ENCODE data around the gene CALCOCO2.

CALCOCO2 gene

GRCh38 chr17:48873696-48874443, 43.0 kb downstream of the CALCOCO2 start:
- DNase-seq: no peak

GRCh38 chr17:48878920-48879898, 48.4 kb downstream of the CALCOCO2 start:
- peak; percentile 79 for DNase-seq

- no peak for DNase-seq
Measured at GRCh38 chr17:48882272-48882671, 51.4 kb downstream of the CALCOCO2 start.

- no peak for DNase-seq
Measured at GRCh38 chr17:48883171-48883570, 52.3 kb downstream of the CALCOCO2 start.

- no peak for DNase-seq
Measured at GRCh38 chr17:48890086-48890485, 59.3 kb downstream of the CALCOCO2 start.

GRCh38 chr17:48892940-48893645, 62.3 kb downstream of the CALCOCO2 start:
- no peak for DNase-seq

DNA sequence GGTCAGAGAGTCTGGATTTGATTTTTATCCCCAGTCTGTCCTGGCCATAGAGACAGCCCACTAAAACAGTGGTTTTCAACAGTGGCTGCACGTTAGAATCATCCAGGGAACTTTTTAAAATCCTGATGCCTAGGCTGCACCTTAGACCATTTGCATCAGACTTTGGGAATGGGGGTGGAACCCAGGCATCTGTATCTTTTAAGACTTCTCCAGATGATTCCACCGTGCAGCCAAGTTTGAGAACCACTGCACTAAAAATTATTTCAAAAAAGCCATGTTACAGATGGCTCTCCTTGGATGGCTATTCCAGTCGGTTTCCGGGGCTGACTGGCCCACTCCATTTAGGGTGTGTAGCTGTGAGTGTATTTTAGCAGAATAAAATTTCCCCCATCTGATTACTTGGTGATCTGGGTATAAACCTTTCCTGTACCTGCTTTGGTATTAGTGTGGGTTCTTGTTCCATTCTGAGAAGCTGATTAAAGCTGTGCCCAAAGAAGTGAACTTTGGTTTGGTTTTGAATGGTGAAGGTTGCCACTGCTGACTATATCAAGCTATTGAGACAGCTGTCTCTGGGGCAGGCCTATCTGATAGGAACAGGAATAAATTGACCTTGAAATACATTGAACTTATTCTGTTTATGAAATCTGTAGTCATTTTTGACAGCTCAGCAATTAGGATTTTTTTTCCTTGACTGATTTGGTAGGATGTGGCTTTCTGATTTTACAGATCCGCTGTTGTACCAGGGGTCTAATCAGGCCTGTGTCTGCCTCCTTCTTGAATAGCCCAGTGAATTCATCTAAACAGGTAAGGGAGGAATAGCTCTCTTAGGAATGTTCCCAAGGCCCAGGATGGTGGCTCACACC, 63.0 kb downstream of the CALCOCO2 start:
- DNase-seq: no peak

DNA sequence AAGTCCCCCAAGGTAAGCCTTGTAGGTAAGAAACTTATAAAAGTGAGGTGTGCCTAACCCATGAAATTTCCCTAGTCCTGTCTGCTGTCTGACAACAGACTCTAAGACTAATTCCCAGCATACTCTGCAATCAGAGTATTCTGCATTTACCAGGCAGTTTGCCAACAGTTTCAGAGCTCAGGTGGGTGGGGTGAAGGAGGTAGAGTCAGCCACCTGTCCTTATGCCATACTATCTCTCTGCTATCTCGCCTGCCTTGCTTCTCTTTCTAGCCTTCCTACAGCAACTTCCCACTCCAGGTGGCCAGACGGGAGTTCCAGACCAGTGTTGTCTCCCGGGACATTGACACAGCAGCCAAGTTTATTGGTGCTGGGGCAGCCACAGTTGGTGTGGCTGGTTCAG, 64.1 kb downstream of the CALCOCO2 start:
- DNase-seq: no peak

- DNase-seq: no peak
Measured at GRCh38 chr17:48901241-48901640, 70.4 kb downstream of the CALCOCO2 start.

- DNase-seq: no peak
Measured at GRCh38 chr17:48903401-48903800, 72.6 kb downstream of the CALCOCO2 start.

DNA sequence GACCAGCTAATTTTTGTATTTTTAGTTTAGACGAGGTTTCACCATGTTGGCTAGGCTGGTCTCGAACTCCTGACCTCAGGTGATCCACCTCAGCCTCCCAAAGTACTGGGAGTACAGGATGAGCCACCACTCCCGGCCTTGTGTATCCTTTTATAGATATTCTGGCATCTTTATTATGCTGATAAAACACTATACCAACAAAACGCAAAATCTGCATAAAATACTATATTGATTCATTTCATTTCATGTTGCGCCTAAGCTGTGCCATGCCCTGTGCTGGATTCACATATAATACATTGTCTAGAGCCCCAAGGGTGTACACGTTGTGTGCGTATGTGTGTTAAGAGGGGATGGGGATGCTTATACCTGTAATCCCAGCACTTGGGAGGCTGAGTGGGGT, 73.6 kb downstream of the CALCOCO2 start:
- DNase-seq: no peak

DNA sequence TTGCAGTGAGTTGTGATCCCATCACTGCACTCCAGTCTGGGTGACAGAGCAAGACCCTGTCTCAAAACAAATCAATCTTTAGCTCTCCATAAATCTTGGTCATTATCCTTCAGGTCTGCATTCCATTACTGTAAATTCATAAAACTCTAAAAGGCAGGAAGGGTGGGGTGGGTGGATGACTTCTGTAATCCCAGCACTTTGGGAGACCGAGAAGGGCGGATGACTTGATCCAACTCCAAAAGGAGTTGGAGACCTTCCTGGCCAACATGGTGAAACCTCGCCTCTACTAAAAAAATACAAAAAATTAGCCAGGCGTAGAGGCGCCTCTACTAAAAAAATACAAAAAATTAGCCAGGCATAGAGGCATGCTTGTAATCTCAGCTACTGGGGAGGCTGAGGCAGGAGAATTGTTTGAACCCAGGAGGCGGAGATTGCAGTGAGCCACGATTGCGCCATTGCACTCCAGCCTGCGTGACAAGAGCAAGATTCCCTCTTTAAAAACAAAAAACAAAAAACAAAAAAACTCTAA, 75.2 kb downstream of the CALCOCO2 start:
- no peak for DNase-seq

DNA sequence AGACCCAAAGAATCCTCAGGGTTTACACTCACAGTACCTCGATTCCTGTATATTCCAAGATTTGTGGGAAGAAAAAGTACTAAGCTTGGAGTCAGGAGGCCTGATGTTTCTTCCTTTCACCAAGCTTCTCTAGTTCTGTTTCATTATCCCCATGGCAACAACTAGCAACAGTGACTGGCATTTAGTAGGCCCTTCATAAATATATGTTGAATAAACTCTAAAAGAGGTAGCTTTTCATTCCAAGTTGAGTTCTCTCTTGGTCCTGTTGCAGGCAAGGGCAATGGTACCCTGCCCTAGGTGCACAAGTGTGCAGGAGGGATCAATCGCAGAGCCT, 76.8 kb downstream of the CALCOCO2 start:
- DNase-seq: no peak

- DNase-seq: peak; percentile 97
Measured at GRCh38 chr17:48908047-48908843, 77.4 kb downstream of the CALCOCO2 start, which contains the start of gene UBE2Z. Gene UBE2Z, plus strand, starts transcription at chr17:48908407. Its CDS starts 97 bp downstream, at chr17:48908504.

DNA sequence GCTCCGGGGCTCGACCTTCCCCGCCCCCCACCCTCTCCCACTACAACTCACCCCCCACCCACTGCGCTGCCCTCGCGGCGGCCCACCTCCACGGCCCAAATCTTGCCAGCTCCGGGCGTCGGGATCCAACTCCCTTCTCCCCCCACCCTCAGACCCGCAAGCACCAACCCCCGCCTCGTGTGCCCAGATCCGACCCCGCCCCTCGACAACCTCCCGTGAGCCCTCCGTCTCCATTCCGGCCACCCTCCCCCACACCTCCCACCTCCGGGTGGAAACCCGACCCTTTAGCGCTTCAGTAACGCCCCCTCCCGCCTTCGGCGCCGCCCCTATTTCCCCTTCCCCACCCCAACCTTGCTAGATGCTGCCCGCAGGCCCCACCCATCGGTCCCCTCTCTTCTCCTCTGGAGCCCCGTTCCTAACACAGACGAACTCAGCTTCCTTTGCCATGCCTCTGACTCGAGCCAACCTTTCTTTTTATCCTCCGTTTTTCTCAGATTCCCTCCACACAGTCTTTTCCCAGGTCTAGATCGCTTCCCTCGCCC, 78.1 kb downstream of the CALCOCO2 start:
- DNase-seq: peak; percentile 79

DNA sequence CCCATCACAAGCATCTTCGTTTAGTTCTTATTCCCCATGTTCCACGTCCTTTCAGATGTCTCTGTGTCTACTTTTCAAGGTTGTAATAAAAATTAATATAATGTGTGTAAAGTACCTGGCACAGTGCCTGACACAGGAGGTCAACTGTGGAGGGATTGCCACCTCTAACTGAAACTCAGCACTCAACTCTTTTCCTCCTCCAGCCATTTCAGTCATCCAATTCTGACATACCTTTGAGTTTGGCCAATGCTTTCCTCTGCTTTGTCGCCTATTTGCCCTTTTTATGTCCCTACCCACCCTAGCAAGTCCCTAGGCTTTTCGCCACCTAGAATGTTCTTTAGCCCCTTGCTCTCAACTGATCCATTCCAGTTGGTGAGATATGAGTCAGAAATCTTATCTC, 78.9 kb downstream of the CALCOCO2 start:
- DNase-seq: no peak

- DNase-seq: no peak
Measured at GRCh38 chr17:48910370-48910769, 79.5 kb downstream of the CALCOCO2 start.

DNA sequence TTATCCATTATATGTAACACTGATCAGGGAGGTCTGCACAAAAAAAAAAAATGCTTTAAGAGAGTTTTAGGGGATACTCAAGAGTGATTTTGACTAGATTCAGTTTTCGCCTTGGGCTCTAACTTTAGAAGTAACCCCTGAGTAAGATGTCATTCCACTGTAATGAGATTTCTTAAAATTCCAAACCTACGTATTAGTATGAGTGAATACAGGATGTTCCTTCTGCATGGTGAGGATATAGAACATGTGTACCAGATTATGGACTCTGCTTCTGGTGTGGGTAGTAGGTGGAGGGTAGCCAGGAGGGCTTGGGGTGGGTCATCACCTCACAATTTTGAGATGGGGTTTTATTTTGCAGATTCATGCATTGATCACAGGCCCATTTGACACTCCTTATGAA, 81.6 kb downstream of the CALCOCO2 start:
- DNase-seq: no peak

Measured in NCI-H774 (cell line).